Measurements from ENCODE around the gene ASB2.

- TF ChIP-seq CTCF (conservative IDR thresholded peaks at IDR 0.05) (no peak), ZFX (IDR thresholded peaks at IDR 0.05) (no peak)
These were observed 63.6 kb downstream of the ASB2 start for GRCh38 chr14:93912782-93913181.
